ENCODE measurements around the gene ERC1.
A peak's percentile ranks its signal among the peaks of the same experiment; 100 is the strongest.

The ERC1 gene

DNA sequence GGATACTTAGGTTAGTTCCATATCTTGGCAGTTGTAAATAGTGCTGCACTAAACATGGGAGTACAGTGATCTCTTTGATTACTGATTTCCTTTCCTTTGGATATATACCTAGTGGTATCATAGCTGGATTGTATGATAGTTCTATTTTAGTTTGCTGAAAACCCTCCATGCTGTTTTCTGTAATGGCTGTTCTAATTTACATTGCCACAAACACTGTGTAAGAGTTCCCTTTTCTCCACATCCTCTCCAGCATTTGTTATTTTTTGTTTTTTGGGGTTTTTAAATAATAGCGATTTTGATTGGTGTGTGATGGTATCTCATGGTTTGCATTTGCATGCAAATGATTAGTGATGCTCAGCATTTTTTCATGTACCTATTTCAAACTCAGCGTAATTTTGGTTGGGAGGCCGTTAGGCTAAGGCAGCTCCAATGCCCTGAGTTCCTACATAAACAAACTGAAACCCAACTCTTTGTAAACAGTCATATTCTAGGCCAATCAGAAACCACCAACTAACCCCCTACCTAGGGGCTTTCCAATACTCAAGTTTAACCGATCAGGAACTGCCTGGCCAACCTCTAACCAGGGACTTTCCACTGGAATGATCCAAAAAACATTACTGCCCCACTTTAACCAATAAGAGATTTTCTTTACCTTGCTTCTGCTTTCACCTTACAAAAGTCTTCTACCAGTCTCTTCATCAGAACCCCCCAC lies 431.7 kb downstream of the ERC1 start:
- DNase-seq = no peak

DNA sequence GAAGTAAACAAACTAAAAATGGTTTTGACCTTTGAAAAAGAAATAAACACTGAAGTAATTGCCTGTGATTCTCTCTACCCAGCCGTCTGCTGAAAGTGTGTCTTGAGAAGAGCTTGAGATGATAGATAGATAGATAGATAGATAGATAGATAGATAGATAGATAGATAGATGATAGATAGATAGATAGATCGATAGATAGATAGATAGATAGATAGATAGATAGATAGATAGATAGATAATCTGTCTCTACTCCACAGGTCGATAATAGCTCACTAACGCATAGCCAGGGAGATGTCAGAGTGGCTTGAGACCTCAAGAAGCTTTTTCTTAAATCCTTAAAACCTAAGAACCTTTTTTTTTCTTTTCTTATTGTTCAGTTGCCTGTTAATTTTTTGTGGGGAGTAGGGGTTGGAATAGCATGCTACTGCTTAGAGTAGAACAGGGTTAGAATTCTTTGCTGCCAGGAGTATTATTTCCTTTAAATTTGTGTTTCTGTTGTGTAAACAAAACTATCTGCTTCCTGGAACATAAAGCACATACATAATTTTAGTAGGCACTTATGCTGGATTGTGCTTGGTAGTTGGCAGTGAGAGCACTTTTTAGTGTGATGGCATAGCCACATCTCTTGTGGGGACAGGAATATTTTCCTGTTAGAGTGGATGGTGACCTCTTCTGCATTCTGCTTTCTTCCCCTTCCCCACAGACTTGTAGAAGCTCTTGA lies 433.8 kb downstream of the ERC1 start:
- DNase-seq = no peak

DNA sequence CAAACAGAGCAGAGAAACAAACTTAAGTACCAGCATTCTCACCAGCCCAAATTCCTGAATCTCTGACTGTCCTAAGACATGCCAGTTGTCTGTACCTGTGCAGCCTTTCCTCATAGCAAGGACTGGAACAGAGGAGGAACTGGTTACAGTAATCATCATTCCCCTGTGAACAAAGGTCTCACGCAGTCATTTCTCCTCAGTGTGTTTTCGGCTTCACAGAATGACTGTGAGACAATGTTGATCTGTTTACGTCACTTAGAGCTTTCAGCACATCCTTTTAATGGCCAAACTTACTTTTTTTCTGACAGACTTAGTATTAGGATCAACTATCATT lies 434.3 kb downstream of the ERC1 start:
- DNase-seq = no peak

DNA sequence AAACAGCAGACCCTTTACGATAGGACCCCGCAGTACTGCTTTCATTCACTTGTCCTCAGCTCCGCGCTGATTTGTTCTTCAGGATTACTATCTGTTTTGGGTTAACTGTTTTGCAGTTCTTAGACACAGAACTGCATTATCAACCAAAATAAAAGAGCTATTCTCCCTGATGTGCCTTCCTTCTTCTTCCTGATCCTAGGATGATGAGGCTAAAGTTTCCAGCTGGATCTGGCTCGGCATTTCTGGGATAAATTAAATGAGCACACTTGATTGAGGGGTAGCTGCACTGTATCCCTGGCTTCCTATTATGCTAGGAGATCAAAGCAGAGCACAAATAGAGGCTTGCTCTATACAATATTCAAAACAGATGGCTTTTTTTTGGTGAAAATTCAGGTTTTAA lies 437.6 kb downstream of the ERC1 start:
- DNase-seq = no peak

DNA sequence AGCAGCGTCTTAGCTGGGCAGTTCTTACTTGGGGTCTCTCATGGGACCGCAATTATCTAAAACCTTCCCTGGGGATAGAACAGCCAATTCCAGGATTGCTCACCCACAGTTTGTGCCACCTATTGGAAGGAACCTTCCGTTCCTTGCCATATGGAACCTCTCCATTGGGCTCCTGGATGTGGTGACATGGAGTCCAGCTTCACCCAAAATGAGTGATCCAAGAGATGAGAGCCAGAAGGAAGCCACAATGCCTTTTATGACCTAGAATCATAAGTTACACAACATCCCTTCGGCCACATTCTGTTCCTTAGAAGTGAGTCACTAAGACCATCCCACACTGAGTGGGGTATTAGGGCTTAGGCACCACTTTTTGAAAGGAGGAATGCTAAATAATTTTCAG lies 439.0 kb downstream of the ERC1 start:
- DNase-seq = no peak

DNA sequence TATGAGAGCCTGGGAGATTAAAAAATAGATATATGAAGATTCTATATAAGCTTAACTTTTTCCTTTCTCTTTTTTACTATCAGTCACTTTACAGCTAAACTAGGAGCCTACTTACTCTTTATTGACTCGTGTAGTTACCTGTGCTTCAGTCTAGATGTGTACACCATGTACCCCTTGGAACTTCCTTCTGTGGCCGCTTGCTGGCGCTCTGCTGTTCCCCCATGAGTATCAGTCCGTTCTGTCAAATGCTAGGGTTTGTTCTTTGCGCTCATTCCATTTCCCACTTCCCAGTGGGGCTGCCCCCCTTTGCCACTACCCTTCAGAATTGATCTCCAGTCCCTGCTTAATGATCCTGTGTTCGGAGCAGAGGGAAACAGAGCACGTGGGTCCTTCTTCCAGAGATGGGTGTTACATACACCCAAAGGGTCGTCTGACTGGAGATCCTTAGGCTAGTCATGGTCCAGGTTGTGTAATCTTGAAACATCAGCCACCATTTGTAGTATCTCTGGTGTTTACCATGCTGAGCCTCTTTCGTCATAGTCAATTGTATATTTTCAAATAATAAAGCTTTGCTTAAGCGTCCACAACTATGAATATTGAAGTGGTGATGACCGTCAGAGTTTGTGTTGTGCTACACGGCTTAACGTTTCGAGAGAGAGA lies 443.4 kb downstream of the ERC1 start:
- DNase-seq = no peak

DNA sequence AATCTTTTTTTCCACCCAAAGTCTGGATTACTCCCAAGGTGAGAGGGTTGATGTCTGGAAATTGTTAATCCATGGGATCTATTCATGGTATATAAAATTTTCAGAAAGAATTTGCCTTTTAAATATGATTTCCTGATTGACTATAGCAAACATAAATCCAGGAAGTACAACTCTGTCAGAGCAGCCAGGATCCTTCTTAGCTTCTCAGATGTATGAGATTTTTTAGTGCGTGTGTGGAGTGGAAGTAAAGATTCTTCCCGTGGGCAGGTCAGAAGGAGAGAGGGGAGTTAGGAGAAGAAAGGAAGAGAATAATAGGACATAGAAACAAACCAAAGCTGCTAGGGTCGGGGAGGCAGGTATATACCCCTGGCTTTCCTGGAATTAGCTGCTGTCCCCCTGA lies 444.0 kb downstream of the ERC1 start:
- no peak for DNase-seq

DNA sequence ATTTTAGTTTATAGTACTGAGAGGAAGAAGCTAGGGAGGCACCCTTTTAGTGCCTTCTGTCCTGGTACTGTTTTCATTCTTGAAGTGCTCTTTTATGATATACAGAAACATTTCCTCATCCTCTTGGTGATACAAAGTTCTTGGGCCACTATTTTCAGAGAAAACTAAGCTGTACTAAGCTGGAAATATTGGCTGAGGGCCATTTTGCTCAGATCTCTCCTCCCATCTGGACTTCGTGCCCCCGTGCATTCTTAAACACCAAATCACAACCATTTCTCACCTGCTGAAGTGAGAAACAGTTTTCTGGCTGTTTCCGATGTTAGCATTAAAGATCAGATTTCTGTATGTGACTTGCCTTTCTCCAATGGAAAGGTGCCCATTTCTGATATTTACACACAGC lies 444.4 kb downstream of the ERC1 start:
- no peak for DNase-seq

DNA sequence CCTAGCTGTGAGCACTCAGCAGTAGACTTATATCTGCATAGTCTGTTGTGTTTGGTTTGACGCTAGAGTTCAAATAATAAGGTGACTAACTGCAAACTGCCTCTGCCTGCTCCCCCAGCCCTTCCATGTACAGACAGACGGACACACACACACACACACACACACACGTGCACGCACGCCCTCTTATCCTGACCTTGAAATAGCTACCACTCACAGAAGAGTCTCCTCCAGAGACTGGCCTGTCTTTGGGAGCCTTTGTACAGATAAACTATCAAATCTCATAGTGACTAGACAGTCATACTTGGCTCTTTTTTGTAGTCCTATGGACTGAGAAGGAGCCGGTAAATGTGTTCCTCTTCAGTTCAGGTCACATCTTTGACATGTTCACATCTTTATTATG lies 445.0 kb downstream of the ERC1 start:
- DNase-seq = no peak

DNA sequence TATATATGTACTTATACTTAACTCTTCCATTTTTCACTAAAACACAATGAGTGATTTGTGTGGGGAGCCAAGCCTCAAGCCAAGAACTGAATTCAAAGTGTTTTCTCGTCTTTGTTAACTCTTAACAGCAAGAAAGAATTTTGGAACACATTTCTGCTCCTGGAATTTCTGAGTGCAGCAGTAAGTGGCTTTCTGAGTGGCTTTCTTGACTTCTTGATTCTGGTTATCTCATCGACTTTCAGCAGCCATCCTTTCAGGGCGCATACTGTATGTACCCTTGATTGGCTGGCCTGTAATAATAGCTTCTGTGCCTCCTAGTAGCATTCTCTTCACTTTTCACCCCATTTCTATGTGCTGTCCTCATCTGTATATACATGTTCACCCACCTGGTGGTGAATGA lies 446.0 kb downstream of the ERC1 start:
- no peak for DNase-seq

DNA sequence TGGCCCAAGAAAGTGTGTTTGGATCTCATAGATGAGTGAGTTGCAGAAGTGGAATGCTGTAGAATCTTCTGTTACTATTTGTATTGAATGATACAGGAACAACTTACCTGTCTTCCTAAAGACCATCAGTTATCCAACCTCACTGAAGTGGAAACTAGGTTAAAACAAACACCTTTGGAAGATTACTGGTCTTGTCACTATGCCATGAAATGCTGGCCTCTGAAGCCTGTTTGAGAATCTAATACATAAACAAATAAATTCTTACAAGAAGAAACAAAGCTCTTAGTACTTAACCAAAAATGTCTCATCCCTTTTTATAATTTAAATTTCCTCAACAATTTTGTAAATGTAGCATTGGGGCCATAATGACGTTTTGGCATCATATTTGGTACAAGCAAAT lies 448.2 kb downstream of the ERC1 start:
- DNase-seq = no peak

DNA sequence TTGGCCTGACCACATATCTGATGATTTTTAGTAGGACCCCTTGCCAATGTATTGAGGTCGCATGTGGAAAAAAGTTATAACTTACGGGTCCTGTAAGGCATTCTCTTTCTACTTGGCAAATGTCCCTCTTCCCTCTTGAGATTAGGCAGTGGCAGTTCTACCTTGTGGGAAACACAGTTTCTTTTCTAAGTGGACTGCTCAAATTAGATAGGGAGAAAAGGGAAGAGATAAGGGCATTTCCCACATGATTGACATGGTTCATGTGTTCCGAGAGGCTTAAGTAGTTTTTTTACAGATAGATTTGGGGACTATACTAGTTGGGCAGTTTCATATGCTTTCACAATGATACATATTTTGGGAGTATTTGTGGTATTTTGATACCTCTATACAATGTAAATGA lies 448.7 kb downstream of the ERC1 start:
- DNase-seq = no peak

DNA sequence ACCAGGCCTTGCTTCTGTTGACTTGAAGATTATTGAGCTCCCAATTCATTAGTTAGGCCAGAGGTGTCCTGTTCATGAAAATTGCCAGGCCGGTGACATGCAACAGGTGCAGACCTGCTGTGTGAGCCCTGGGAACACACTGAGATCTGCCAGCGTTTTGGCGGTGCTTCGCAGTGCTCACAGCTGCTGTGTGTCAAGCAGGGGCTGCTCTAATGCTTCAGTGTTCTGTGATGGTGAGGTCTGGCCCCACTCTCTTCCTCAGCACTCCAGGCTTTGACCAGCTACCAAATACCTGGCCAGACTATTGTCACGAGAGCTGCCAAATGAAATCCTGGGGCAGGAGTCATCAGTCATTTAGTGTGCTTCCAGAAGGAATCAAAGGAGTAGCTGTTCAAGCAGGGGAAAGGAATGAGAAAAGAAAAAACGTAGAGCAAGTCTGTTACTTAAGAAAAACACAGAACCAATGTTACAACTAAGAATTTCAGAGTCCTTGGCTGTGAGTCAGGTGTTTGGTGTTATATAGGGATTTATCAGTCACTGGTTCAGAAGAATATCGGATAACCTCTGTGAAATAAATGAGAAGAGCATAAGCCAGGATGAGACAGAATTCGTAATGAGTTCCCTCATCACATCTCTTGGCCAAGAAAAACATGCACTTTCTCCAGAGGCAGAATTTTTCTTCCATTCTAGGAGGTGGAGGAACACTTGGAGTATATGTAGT lies 452.6 kb downstream of the ERC1 start:
- DNase-seq = no peak

DNA sequence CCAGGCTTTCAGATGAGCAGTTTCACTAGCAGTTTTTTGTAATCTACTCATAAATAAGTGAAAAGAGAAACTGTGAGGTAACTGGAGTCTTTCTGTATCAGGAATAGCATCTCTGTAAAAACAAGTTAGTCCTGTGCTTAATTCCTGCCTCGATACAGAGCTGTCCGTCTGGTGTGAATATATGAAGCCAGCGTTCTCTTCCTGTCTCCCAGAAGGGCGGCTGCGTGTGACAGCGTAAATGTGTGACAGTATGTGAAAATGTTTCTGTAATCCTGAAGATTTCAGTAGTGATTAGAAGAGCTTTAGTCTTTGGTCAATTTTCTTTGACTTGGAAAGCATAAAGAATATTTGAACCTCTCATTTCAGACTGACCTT lies 453.1 kb downstream of the ERC1 start:
- no peak for DNase-seq

DNA sequence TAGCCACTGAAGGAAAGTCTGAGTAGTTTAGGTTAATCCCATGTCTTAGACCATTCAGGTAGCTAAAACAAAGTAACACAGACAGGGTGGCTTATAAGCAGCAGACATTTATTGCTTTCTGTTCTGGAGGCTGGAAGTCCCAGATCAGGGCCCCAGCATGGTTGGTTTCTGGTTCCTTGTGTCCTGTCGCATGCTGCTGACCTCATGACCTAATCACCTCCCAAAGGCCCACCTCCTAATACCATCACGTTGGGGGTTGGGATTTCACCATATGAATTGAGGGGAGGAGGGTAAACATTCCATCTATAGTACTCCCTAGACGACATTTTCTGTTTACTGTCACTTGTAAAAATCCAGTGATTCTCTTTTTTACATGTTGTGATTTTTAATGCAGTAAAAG lies 454.8 kb downstream of the ERC1 start:
- DNase-seq = no peak

DNA sequence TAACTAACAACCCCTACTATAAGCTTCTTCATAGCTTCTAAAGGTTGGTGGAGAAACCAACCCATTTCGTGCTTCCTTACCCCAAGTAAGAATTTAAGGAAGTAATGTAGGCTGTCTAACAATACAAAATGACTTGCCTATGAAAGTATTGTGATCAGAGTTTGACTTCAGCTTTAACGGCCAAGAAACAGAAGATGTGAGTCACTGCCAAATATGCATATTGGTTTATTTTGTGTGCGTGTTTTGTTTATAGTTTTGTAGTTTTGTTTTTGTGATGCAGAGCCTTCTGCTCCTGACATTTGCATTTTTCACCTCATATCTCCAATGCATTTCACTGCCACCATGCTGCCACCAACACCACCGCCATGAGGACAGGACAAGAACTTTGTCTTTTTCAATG lies 457.3 kb downstream of the ERC1 start:
- no peak for DNase-seq

DNA sequence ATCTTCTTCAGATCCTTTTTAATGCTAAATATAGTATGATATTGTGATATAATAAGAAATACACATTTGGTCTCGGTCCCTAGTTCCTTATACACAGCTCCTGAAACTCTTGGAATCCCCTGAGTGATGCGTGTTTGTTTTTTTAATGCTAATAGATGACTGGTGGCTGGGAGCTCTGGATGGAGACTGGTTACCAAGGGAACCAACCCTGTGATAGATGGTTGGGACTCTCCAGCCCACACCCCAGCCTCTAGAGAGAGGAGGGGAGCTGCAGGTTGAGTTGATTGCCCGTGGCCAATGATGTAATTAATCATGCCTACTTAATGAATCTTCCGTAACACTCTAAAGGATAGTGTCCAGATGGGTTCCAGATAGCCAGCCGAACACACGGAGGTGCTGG lies 462.8 kb downstream of the ERC1 start:
- no peak for DNase-seq

DNA sequence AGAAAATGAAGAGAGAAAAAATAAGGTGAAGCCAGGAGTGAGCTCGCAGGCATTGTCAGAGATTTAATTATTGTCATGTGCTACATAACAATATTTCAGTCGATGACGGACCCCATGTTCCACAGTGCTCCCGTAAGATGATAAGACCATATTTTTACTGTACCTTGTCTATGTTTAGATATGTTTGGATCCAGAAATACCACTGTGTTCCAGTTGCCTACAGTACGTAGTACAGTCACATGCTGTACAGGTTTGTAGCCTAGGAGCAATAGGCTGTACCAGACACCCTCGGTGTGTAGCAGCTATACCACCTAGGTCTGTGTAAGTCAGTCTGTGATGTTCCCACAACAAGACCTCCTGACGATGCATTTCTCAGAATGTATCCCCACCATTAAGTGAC lies 465.9 kb downstream of the ERC1 start:
- no peak for DNase-seq

DNA sequence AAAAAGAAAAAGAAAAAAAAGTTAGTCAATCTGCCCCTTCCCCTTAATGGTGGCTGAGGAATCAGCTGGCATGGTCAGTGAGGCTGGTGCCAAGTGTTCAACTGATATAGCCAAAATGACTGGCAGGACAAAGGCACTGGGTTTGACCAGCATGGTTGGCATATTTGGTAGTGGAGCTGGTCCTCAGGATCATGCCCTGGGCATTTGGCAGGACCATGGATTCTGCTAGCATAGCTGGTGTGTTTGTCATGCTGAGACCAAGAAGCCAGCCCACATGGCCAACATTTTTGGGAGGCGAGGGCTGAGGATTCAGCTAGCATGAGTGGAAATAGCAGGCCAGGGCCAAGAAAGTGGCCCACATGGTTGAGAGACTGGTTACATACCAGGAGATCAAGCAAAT lies 466.9 kb downstream of the ERC1 start:
- DNase-seq = peak; percentile 48 to 57

DNA sequence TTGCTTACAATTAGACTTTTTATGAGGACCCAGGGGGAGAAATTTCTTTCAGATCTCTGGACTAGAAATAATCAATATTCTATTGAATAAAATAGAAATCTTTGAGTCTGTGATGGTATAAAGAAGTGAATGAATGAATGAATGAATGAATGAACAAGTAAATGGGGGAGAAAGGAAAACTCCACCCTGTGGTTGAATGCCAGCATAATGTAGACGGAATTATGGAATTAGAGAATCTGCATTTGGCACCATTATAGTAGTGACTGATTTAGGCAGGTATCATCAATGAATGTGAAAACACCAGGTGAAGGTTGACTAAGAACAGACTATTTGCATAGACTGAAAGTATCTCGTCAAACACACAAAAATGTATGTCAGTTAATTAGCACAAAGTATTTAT lies 468.3 kb downstream of the ERC1 start:
- DNase-seq = no peak

DNA sequence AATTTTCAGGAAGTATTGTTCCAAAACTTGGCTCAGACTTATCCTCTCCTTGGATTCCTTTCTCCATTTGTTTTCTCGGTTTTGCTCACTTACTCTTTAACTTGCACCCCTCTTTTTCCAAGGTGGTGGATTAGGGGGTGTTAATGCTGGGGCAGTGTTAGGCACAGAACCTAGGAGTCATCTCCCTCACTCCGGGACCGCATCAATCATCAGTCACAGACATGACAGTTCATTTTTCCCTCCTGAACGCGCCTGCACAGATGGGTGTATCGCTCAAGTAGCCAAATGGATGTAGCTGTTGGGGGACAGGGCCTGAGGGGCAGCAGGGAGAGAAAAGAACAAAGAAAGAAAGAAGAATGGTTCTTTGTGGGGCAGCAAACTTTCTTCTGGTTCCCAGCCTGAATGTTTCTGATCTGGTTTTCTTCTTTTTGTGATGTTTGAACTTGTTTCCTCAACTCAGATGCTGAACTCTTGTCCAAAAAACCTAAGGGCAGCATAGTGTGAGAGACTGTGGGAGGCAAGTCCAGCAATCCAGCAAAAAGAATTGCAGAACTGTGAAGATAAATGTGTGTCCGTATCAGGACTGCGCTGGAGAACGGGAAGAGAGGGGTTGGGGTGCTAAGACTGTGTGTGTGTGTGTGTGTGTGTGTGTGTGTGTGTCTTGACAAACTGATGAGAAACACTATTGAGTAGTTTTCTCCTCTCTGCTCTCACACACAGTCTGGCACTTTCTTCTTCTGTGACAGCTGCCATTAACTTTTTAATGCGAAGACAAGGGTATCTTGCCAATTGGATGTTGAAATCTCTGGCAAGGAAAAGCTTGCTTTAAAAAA lies 472.3 kb downstream of the ERC1 start:
- DNase-seq = no peak

DNA sequence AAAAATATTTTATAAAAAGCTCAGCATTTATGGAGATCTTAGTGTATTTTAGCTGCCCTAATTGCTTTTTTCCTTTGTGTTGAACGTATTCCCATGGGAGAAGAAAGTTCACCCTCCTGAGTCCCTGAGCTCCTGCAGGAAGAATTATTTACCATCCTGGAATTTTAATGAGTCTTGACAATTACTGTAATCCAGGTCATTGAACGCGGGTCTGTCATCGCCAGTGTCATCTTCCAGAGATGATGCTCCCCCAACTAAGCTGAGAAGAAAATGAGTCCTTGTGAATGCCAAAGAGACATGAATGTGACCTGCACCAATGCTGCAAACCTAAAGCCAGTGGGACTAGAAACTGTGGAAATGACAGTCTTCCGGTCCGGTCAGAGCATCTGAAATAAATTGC lies 473.9 kb downstream of the ERC1 start:
- DNase-seq = no peak

DNA sequence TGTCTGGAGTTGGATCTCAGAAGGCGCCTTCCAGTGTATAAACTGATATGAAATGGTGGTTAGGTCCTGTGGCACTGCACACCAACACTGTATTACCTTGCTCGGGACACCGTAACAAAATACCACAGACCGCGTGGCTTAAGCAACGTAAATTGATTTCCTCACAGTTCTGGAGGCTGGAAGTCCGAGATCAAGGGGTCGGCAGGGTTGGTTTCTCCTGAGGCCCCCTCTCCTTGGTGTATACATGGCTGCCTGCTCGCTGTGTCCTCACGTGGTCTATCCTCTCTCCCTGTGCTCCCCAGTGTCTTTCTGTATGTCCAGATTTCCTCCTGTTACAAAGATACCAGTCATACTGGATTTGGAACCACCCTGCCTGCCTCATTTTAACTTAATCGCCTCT lies 475.0 kb downstream of the ERC1 start:
- DNase-seq = no peak
